ENCODE data around the gene LRP5.

Gene LRP5

DNA sequence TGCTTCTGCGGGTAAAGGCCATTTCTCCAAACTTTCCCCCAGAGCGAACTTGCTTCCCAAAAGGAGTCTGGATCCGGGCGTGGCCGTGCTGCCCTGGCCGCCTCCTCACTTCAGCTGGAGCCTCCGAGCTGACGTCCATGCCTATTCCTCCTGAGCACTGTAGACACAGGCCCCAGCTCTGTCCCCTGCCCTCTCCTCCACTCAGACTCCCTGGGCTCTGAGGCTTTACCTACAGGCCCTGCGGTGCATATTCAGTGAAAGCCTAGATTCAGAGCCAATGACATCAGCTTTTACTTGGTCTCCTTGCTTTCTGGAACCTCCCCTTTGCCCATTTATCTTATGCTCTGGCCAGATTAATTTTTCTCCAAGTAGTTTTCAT, 9.7 kb downstream of the LRP5 start:
- TF ChIP-seq CTCF (conservative IDR thresholded peaks at IDR 0.05; ENCODE audit: low read length) (no peak), EZH2phosphoT487 (IDR thresholded peaks at IDR 0.05; ENCODE audit: borderline replicate concordance) (no peak)
- Histone ChIP-seq H3K27me3 (ENCODE audit: insufficient read depth, low read length, poor library complexity, severe bottlenecking) (no peaks in the 10 kb centered on the region), H3K4me3 (ENCODE audit: low read length, poor library complexity, severe bottlenecking) (no peak overlapping the region), H4K20me1 (ENCODE audit: insufficient read depth, low read length, poor library complexity, severe bottlenecking) (peaks cover 11% of the 10 kb centered on the region), H3F3A (ENCODE audit: low read depth) (no peaks in the 10 kb centered on the region), H2AFZ (ENCODE audit: low read length) (no peak overlapping the region), H3K36me3 (ENCODE audit: insufficient read depth, low read length) (no peaks in the 10 kb centered on the region), H3K79me2 (ENCODE audit: insufficient read depth, low read length) (peaks cover 98% of the 10 kb centered on the region), H3K4me1 (ENCODE audit: insufficient read depth, low read length, poor library complexity, severe bottlenecking) (peaks cover 46% of the 10 kb centered on the region), H3K4me2 (ENCODE audit: low read depth, low read length, poor library complexity, severe bottlenecking) (no peak overlapping the region), H3K9ac (ENCODE audit: low read depth, low read length, poor library complexity, severe bottlenecking) (no peak overlapping the region), H3K9me2 (replicated peaks; ENCODE audit: low read depth, low read length) (no peaks in the 10 kb centered on the region), H3K9me3 (ENCODE audit: insufficient read depth, low read depth, low read length) (no peaks in the 10 kb centered on the region)

DNA sequence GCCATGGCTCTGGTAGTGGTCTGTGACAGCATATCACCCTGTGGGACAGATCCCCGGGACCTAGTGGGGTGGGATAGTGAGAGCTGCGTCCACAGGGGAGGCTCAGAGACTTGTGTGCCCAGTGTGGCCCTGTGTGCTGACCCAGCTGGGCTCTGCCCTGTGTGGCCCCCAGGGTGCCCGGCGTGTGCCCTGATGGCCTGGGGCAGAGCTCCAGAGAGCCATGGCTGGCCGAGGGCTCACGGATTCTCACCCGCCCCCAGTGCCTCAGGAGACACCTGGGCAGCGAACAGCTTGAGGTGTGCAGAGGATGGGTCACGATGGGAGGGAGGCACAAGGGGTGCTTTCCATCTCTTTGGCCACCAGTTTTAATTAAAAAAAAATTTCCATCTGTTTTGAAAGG, 11.8 kb downstream of the LRP5 start:
- Histone ChIP-seq H3K9me3 (ENCODE audit: insufficient read depth, low read depth, low read length) (no peaks in the 10 kb centered on the region), H3K9ac (ENCODE audit: low read depth, low read length, poor library complexity, severe bottlenecking) (no peak overlapping the region), H3K4me1 (ENCODE audit: insufficient read depth, low read length, poor library complexity, severe bottlenecking) (peaks cover 60% of the 10 kb centered on the region), H3K4me2 (ENCODE audit: low read depth, low read length, poor library complexity, severe bottlenecking) (no peak overlapping the region), H3K9me2 (replicated peaks; ENCODE audit: low read depth, low read length) (no peaks in the 10 kb centered on the region), H4K20me1 (ENCODE audit: insufficient read depth, low read length, poor library complexity, severe bottlenecking) (peaks cover 3% of the 10 kb centered on the region), H3K79me2 (ENCODE audit: insufficient read depth, low read length) (peaks cover 97% of the 10 kb centered on the region), H3F3A (ENCODE audit: low read depth) (peaks cover 7% of the 10 kb centered on the region), H3K27me3 (ENCODE audit: insufficient read depth, low read length, poor library complexity, severe bottlenecking) (no peaks in the 10 kb centered on the region), H3K36me3 (ENCODE audit: insufficient read depth, low read length) (no peaks in the 10 kb centered on the region), H3K4me3 (ENCODE audit: low read length, poor library complexity, severe bottlenecking) (no peak overlapping the region), H2AFZ (ENCODE audit: low read length) (no peak overlapping the region)
- no peak for TF ChIP-seq EZH2phosphoT487 (IDR thresholded peaks at IDR 0.05; ENCODE audit: borderline replicate concordance)
- TF ChIP-seq CTCF (conservative IDR thresholded peaks at IDR 0.05; ENCODE audit: low read length), result no peak

DNA sequence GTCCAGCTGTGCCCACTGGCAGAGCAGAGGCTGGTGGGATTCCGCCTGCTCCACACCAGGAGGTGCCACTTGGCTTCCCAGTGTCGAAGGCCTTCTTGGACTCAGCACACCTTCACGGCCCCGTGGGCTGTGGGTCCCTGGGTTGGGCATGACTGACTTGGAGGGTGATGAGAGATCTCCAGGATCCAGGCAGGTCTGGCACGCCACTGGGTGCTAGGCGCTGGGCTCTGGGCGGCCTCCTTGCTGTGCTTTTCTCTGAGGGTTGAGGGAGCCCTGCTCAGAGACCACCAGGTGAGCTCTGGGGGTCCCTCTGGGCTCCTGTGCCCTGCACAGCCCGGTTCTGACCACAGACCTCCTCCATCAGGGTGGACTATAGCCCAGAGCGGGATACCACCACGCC, 12.3 kb downstream of the LRP5 start:
- H3K4me1 ChIP-seq (ENCODE audit: insufficient read depth, low read length, poor library complexity, severe bottlenecking), result peaks cover 64% of the 10 kb centered on the region
- TF ChIP-seq CTCF (conservative IDR thresholded peaks at IDR 0.05; ENCODE audit: low read length) (no peak), EZH2phosphoT487 (IDR thresholded peaks at IDR 0.05; ENCODE audit: borderline replicate concordance) (no peak)
- H3K4me2 ChIP-seq (ENCODE audit: low read depth, low read length, poor library complexity, severe bottlenecking), result no peak overlapping the region
- H3K4me3 ChIP-seq (ENCODE audit: low read length, poor library complexity, severe bottlenecking), result no peak overlapping the region
- H2AFZ ChIP-seq (ENCODE audit: low read length), result no peak overlapping the region
- H3K9ac ChIP-seq (ENCODE audit: low read depth, low read length, poor library complexity, severe bottlenecking), result no peak overlapping the region
- no peaks in the 10 kb centered on the region for H3K27me3 ChIP-seq (ENCODE audit: insufficient read depth, low read length, poor library complexity, severe bottlenecking)
- H3K79me2 ChIP-seq (ENCODE audit: insufficient read depth, low read length), result peaks cover 97% of the 10 kb centered on the region
- H3F3A ChIP-seq (ENCODE audit: low read depth), result peaks cover 7% of the 10 kb centered on the region
- no peaks in the 10 kb centered on the region for H3K9me2 ChIP-seq (replicated peaks; ENCODE audit: low read depth, low read length)
- no peaks in the 10 kb centered on the region for H3K9me3 ChIP-seq (ENCODE audit: insufficient read depth, low read depth, low read length)
- no peaks in the 10 kb centered on the region for H3K36me3 ChIP-seq (ENCODE audit: insufficient read depth, low read length)
- peaks cover 3% of the 10 kb centered on the region for H4K20me1 ChIP-seq (ENCODE audit: insufficient read depth, low read length, poor library complexity, severe bottlenecking)

Measured in Loucy (cell line).